Epithelial cell of proximal tubule (primary cell): ENCODE measurements around the gene INPP5J. TPM values are rescaled to one million over a fixed set of nuclear protein-coding genes. Genes with fewer than 3 reads are reported as not detected.
"Not testable (repeated sequence)": the region's sequence is repeated elsewhere in the genome, so short reads cannot be mapped to it uniquely, and the experiment has no call there.

Source experiments
- DNase-seq: peaks from one replicate; pipeline ENCODE4 v3.0.0-alpha.2; 2011; ENCODE audit warnings: low read depth
- H3K4me3 ChIP-seq: 2 replicates; pipeline ENCODE4 v1.5.1; 2011; ENCODE audit warnings: low read depth, mild to moderate bottlenecking, low read length
- CTCF ChIP-seq: conservative IDR thresholded peaks from 2 replicates; pipeline ENCODE4 v1.5.1; 2012; ENCODE audit warnings: low read depth, mild to moderate bottlenecking, low read length
- total RNA-seq: library from RNA; depleted of rRNA; stranded (reverse); fragments of >200 nt; gene quantifications from 2 replicates; pipeline ENCODE4 v1.2.3, GENCODE V29; 2015

The INPP5J gene
- 1.2 and 3.0 TPM in 2 replicates for total RNA-seq

GRCh38 chr22:31122532-31123291, at the start of gene INPP5J:
Gene INPP5J, plus strand, starts transcription at chr22:31122966. Its CDS starts 49 bp downstream, at chr22:31123015.
- H3K4me3 ChIP-seq, result peak within 1 kb of the TSS; percentile 58
- TF ChIP-seq CTCF, result no peak
- no peak for DNase-seq

- not testable (repeated sequence) for H3K4me3 ChIP-seq, DNase-seq
Observed at GRCh38 chr22:31073125-31073524, 49.6 kb upstream of the INPP5J start.

- not testable (repeated sequence) for DNase-seq, H3K4me3 ChIP-seq
Observed at GRCh38 chr22:31073545-31074145, 49.1 kb upstream of the INPP5J start.

- no peak for TF ChIP-seq CTCF
- H3K4me3 ChIP-seq, result no peak overlapping the region
- no peak for DNase-seq
Observed at GRCh38 chr22:31075961-31076360, 46.8 kb upstream of the INPP5J start.

- no peak for TF ChIP-seq CTCF
- no peak overlapping the region for H3K4me3 ChIP-seq
- no peak for DNase-seq
Observed at GRCh38 chr22:31077681-31078080, 45.1 kb upstream of the INPP5J start.

- H3K4me3 ChIP-seq, DNase-seq: not testable (repeated sequence)
Observed at GRCh38 chr22:31078389-31078788, 44.4 kb upstream of the INPP5J start.

GRCh38 chr22:31079095-31079642, 43.6 kb upstream of the INPP5J start:
- TF ChIP-seq CTCF, result no peak
- DNase-seq, result no peak
- no peak overlapping the region for H3K4me3 ChIP-seq

- no peak for DNase-seq
- no peak for TF ChIP-seq CTCF
- peak overlapping the region; percentile 96 for H3K4me3 ChIP-seq
Observed at GRCh38 chr22:31080164-31080847, 42.5 kb upstream of the INPP5J start.
